Measurements from ENCODE around the gene PUM1. TPM values are rescaled to one million over a fixed set of nuclear protein-coding genes. Genes with fewer than 3 reads are reported as not detected.

PUM1 gene
- total and polyA plus RNA-seq, 2 donors (not counting 3 experiments of a cell fraction or from before 2014, with no cell fraction given), result 94.7 to 124 TPM

- H3K4me2 ChIP-seq (ENCODE audit: insufficient read depth, low read length), result no peak overlapping the region
- H3K27me3 ChIP-seq (ENCODE audit: control insufficient read depth in 2 of 2, insufficient read depth in 2 of 2, low read length in 2 of 2), result no peaks in the 10 kb centered on the region
- TF ChIP-seq EZH2 (IDR thresholded peaks at IDR 0.05; ENCODE audit: borderline replicate concordance, low read depth, low read length, severe bottlenecking) (no peak), JUN (IDR thresholded peaks at IDR 0.05; ENCODE audit: borderline replicate concordance, insufficient read depth, insufficient read length, low read depth) (no peak), POLR2AphosphoS5 (IDR thresholded peaks at IDR 0.05; ENCODE audit: insufficient read depth, low read depth, low read length) (no peak), CTCF (IDR thresholded peaks at IDR 0.05; ENCODE audit: extremely low read depth in 1 of 2, insufficient read depth in 1 of 2, low read depth in 1 of 2, low read length in 2 of 2) (no peak), MAX (IDR thresholded peaks at IDR 0.05; ENCODE audit: insufficient read depth, insufficient read length) (no peak), MYC (IDR thresholded peaks at IDR 0.05; ENCODE audit: low read depth, low read length) (no peak), GATA2 (IDR thresholded peaks at IDR 0.05; ENCODE audit: insufficient read depth, insufficient read length, low read depth, low read length) (no peak)
- intact Hi-C loops (cut with micrococcal nuclease), result no loop called here
- no peaks in the 10 kb centered on the region for H3K9me1 ChIP-seq (replicated peaks; ENCODE audit: control insufficient read depth, extremely low read depth, insufficient read depth, low read length)
- H4K20me1 ChIP-seq (replicated peaks; ENCODE audit: control insufficient read depth, extremely low read depth, insufficient read depth, low read length), result no peaks in the 10 kb centered on the region
- H3K4me1 ChIP-seq (ENCODE audit: control insufficient read depth, extremely low read depth, insufficient read depth, low read length), result no peaks in the 10 kb centered on the region
- no peaks in the 10 kb centered on the region for H3K79me2 ChIP-seq (ENCODE audit: control insufficient read depth, insufficient read depth, low read length)
- H3K36me3 ChIP-seq (ENCODE audit: control insufficient read depth in 2 of 2, extremely low read depth in 1 of 2, insufficient read depth in 2 of 2, low read length in 2 of 2), result no peaks in the 10 kb centered on the region
- CTCF ChIA-PET, result interaction anchor here (1.5 to 8.1 kb wide), 5 partner anchors 14 to 196 kb away, joined by 6 to 528 read pairs (median 15); no protein-coding TSS in a partner anchor
- no peak for DNase-seq (ENCODE audit: low read depth, low spot score)
- FAIRE-seq, result no peak
- no peak overlapping the region for H2AFZ ChIP-seq (ENCODE audit: low read depth, low read length)
- no peaks in the 10 kb centered on the region for H3K9me3 ChIP-seq (replicated peaks; ENCODE audit: control insufficient read depth, insufficient read depth, low read length)
- no peak overlapping the region for H3K4me3 ChIP-seq (replicated peaks in 1 of 3; ENCODE audit: insufficient read depth in 1 of 3, low read depth in 1 of 3, low read length in 3 of 3)
- H3K27ac ChIP-seq (ENCODE audit: insufficient read depth, low read depth, low read length), result no peak overlapping the region
- POLR2A ChIA-PET, result no interaction called here
- H3K9ac ChIP-seq (replicated peaks; ENCODE audit: extremely low read depth, insufficient read depth, low read length), result no peak overlapping the region
- BruUV-seq (replicated peaks), result no TSS peak
- dilution Hi-C loops (cut with MboI; ENCODE audit: extremely low pct_ligation_motif_present, low sequenced_read_pairs), result loop anchor here (25.0 kb wide), 1 partner anchor 102 kb away; no protein-coding TSS in a partner anchor
Measured at GRCh38 chr1:30914587-30914922, 151.0 kb downstream of the PUM1 start.
